ENCODE data around the gene TAF12.
"Not testable (repeated sequence)": the region's sequence is repeated elsewhere in the genome, so short reads cannot be mapped to it uniquely, and the experiment has no call there.

Gene TAF12

GRCh38 chr1:28656335-28656734 lies 13.5 kb upstream of the TAF12 start:
- H3K27ac Mint-ChIP-seq, result no peak overlapping the region
- H3K27me3 Mint-ChIP-seq (ENCODE audit: low read depth, poor library complexity), result peaks cover 3% of the 10 kb centered on the region
- H3K9me3 Mint-ChIP-seq, result no peaks in the 10 kb centered on the region
- no peak overlapping the region for H3K4me3 Mint-ChIP-seq
- peaks cover 4% of the 10 kb centered on the region for H3K4me1 Mint-ChIP-seq
- TF ChIP-seq CTCF (IDR thresholded peaks at IDR 0.05), result no peak
- H3K36me3 Mint-ChIP-seq (ENCODE audit: low read depth), result no peaks in the 10 kb centered on the region
- no peak for DNase-seq

GRCh38 chr1:28655448-28656311 lies 12.8 kb upstream of the TAF12 start:
- not testable (repeated sequence) for H3K36me3 Mint-ChIP-seq (ENCODE audit: low read depth); H3K4me1 Mint-ChIP-seq; H3K27me3 Mint-ChIP-seq (ENCODE audit: low read depth, poor library complexity); DNase-seq; H3K9me3 Mint-ChIP-seq; H3K27ac Mint-ChIP-seq; H3K4me3 Mint-ChIP-seq

GRCh38 chr1:28653870-28654269 lies 11.0 kb upstream of the TAF12 start:
- not testable (repeated sequence) for H3K4me1 Mint-ChIP-seq; H3K27me3 Mint-ChIP-seq (ENCODE audit: low read depth, poor library complexity)

GRCh38 chr1:28653063-28653462 lies 10.2 kb upstream of the TAF12 start:
- not testable (repeated sequence) for H3K4me3 Mint-ChIP-seq; DNase-seq; H3K36me3 Mint-ChIP-seq (ENCODE audit: low read depth)

More at GRCh38 chr1:28653870-28654269, 11.0 kb upstream of the TAF12 start:
- H3K4me3 Mint-ChIP-seq; DNase-seq; H3K36me3 Mint-ChIP-seq (ENCODE audit: low read depth); H3K27ac Mint-ChIP-seq; H3K9me3 Mint-ChIP-seq: not testable (repeated sequence)
- TF ChIP-seq CTCF (IDR thresholded peaks at IDR 0.05), result peak; percentile 19

GRCh38 chr1:28648474-28649198 lies 5.8 kb upstream of the TAF12 start, which contains the start of gene RNU11:
TSS of gene RNU11 (plus strand) at chr1:28648600.
- TF ChIP-seq CTCF (IDR thresholded peaks at IDR 0.05), result no peak
- Mint-ChIP-seq H3K27me3 (ENCODE audit: low read depth, poor library complexity) (no peaks in the 10 kb centered on the region), H3K4me1 (peaks cover 29% of the 10 kb centered on the region), H3K27ac (peak within 1 kb of the TSS; percentile 100), H3K36me3 (ENCODE audit: low read depth) (no peaks in the 10 kb centered on the region), H3K4me3 (peak within 1 kb of the TSS; percentile 87), H3K9me3 (no peaks in the 10 kb centered on the region)
- peak; percentile 70 for DNase-seq

More at GRCh38 chr1:28653063-28653462, 10.2 kb upstream of the TAF12 start:
- not testable (repeated sequence) for H3K4me1 Mint-ChIP-seq; H3K27me3 Mint-ChIP-seq (ENCODE audit: low read depth, poor library complexity); H3K9me3 Mint-ChIP-seq; H3K27ac Mint-ChIP-seq

- TF ChIP-seq CTCF (IDR thresholded peaks at IDR 0.05), result no peak
- H3K27ac Mint-ChIP-seq, result peak overlapping the region; percentile 100
- peaks cover 35% of the 10 kb centered on the region for H3K4me1 Mint-ChIP-seq
- no peaks in the 10 kb centered on the region for H3K27me3 Mint-ChIP-seq (ENCODE audit: low read depth, poor library complexity)
- no peaks in the 10 kb centered on the region for H3K36me3 Mint-ChIP-seq (ENCODE audit: low read depth)
- no peaks in the 10 kb centered on the region for H3K9me3 Mint-ChIP-seq
- DNase-seq, result peak; percentile 82
- peak overlapping the region; percentile 87 for H3K4me3 Mint-ChIP-seq
Observed at GRCh38 chr1:28648008-28648473, 5.2 kb upstream of the TAF12 start.
